Measurements from ENCODE around the gene UBASH3A. TPM values are rescaled to one million over a fixed set of nuclear protein-coding genes. Genes with fewer than 3 reads are reported as not detected.

The UBASH3A gene
- total RNA-seq, 1 experiment from 2014 or later = not detected

GRCh38 chr21:42445311-42445710 lies 41.6 kb downstream of the UBASH3A start:
- Histone ChIP-seq H3K36me3 (no peaks in the 10 kb centered on the region), H3K4me3 (no peak overlapping the region), H3K9me3 (replicated peaks) (no peaks in the 10 kb centered on the region), H3K27me3 (no peaks in the 10 kb centered on the region), H3K4me1 (no peaks in the 10 kb centered on the region; the same call in 1 of the 2 replicates), H3K27ac (no peak overlapping the region)
- no peak for DNase-seq

GRCh38 chr21:42446531-42446930 lies 42.8 kb downstream of the UBASH3A start:
- H3K27ac ChIP-seq = no peak overlapping the region
- no peaks in the 10 kb centered on the region for H3K9me3 ChIP-seq (replicated peaks)
- DNase-seq = no peak
- no peaks in the 10 kb centered on the region for H3K27me3 ChIP-seq
- no peak overlapping the region for H3K4me3 ChIP-seq
- no peaks in the 10 kb centered on the region for H3K36me3 ChIP-seq
- no peaks in the 10 kb centered on the region; the same call in 1 of the 2 replicates for H3K4me1 ChIP-seq

- Histone ChIP-seq H3K36me3 (no peaks in the 10 kb centered on the region), H3K27ac (no peak overlapping the region), H3K4me3 (no peak overlapping the region), H3K27me3 (no peaks in the 10 kb centered on the region), H3K4me1 (no peaks in the 10 kb centered on the region; the same call in 1 of the 2 replicates), H3K9me3 (replicated peaks) (no peaks in the 10 kb centered on the region)
- no peak for DNase-seq
Measured at GRCh38 chr21:42447182-42447581, 43.5 kb downstream of the UBASH3A start.

- Histone ChIP-seq H3K27me3 (no peaks in the 10 kb centered on the region), H3K36me3 (no peaks in the 10 kb centered on the region), H3K27ac (no peak overlapping the region), H3K4me1 (no peaks in the 10 kb centered on the region; the same call in 1 of the 2 replicates), H3K4me3 (no peak overlapping the region), H3K9me3 (replicated peaks) (no peaks in the 10 kb centered on the region)
- DNase-seq = no peak
Measured at GRCh38 chr21:42447732-42448131, 44.0 kb downstream of the UBASH3A start.

- no peak overlapping the region for H3K4me3 ChIP-seq
- DNase-seq = no peak
- no peaks in the 10 kb centered on the region for H3K9me3 ChIP-seq (replicated peaks)
- no peaks in the 10 kb centered on the region for H3K36me3 ChIP-seq
- no peaks in the 10 kb centered on the region; the same call in 1 of the 2 replicates for H3K4me1 ChIP-seq
- H3K27me3 ChIP-seq = no peaks in the 10 kb centered on the region
- H3K27ac ChIP-seq = no peak overlapping the region
Measured at GRCh38 chr21:42448686-42449085, 45.0 kb downstream of the UBASH3A start.

GRCh38 chr21:42451941-42452340 lies 48.2 kb downstream of the UBASH3A start:
- Histone ChIP-seq H3K9me3 (replicated peaks) (no peaks in the 10 kb centered on the region), H3K36me3 (no peaks in the 10 kb centered on the region), H3K27ac (no peak overlapping the region), H3K4me1 (peaks cover 15% of the 10 kb centered on the region), H3K4me3 (no peak overlapping the region), H3K27me3 (no peaks in the 10 kb centered on the region)
- no peak for DNase-seq

- no peak for DNase-seq
- Histone ChIP-seq H3K27me3 (no peaks in the 10 kb centered on the region), H3K27ac (no peak overlapping the region), H3K4me1 (peaks cover 15% of the 10 kb centered on the region), H3K36me3 (no peaks in the 10 kb centered on the region), H3K4me3 (no peak overlapping the region), H3K9me3 (replicated peaks) (no peaks in the 10 kb centered on the region)
Measured at GRCh38 chr21:42452401-42453223, 48.9 kb downstream of the UBASH3A start.

GRCh38 chr21:42453224-42453985 lies 49.7 kb downstream of the UBASH3A start:
- H3K9me3 ChIP-seq (replicated peaks) = no peaks in the 10 kb centered on the region
- DNase-seq = peak; percentile 42 to 69
- no peak overlapping the region for H3K27ac ChIP-seq

GRCh38 chr21:42453986-42454570 lies 50.4 kb downstream of the UBASH3A start:
- Histone ChIP-seq H3K27me3 (no peaks in the 10 kb centered on the region), H3K36me3 (no peaks in the 10 kb centered on the region), H3K4me3 (0 out of 2 replicates have a peak overlapping the region, but pooled peaks have one; percentile 6), H3K9me3 (replicated peaks) (no peaks in the 10 kb centered on the region), H3K27ac (no peak overlapping the region), H3K4me1 (peaks cover 15% of the 10 kb centered on the region)
- DNase-seq = no peak

More at GRCh38 chr21:42453224-42453985, 49.7 kb downstream of the UBASH3A start:
- Histone ChIP-seq H3K36me3 (no peaks in the 10 kb centered on the region), H3K27me3 (no peaks in the 10 kb centered on the region), H3K4me1 (peaks cover 15% of the 10 kb centered on the region), H3K4me3 (0 out of 2 replicates have a peak overlapping the region, but pooled peaks have one; percentile 6)

- Histone ChIP-seq H3K4me3 (no peak overlapping the region), H3K27me3 (no peaks in the 10 kb centered on the region), H3K36me3 (no peaks in the 10 kb centered on the region), H3K27ac (0 out of 2 replicates have a peak overlapping the region, but pooled peaks have one; percentile 19), H3K4me1 (peaks cover 15% of the 10 kb centered on the region), H3K9me3 (replicated peaks) (no peaks in the 10 kb centered on the region)
- DNase-seq = no peak
Measured at GRCh38 chr21:42454786-42455185, 51.1 kb downstream of the UBASH3A start.

- Histone ChIP-seq H3K27me3 (no peaks in the 10 kb centered on the region), H3K4me1 (peaks cover 15% of the 10 kb centered on the region), H3K27ac (peak overlapping the region; percentile 19; the same call in 1 of the 2 replicates), H3K4me3 (no peak overlapping the region), H3K36me3 (no peaks in the 10 kb centered on the region), H3K9me3 (replicated peaks) (no peaks in the 10 kb centered on the region)
- peak; percentile 63 to 77 for DNase-seq
Measured at GRCh38 chr21:42455196-42455595, 51.5 kb downstream of the UBASH3A start.

GRCh38 chr21:42455754-42456440 lies 52.2 kb downstream of the UBASH3A start:
- peak overlapping the region; percentile 13; the same call in 1 of the 2 replicates for H3K27ac ChIP-seq
- H3K4me1 ChIP-seq = peaks cover 20% of the 10 kb centered on the region
- H3K4me3 ChIP-seq = no peak overlapping the region
- H3K27me3 ChIP-seq = no peaks in the 10 kb centered on the region
- no peak for DNase-seq
- no peaks in the 10 kb centered on the region for H3K36me3 ChIP-seq
- H3K9me3 ChIP-seq (replicated peaks) = no peaks in the 10 kb centered on the region

GRCh38 chr21:42456457-42456856 lies 52.8 kb downstream of the UBASH3A start:
- H3K9me3 ChIP-seq (replicated peaks) = no peaks in the 10 kb centered on the region
- no peaks in the 10 kb centered on the region for H3K27me3 ChIP-seq
- H3K4me1 ChIP-seq = peaks cover 24% of the 10 kb centered on the region
- no peak for DNase-seq
- H3K36me3 ChIP-seq = no peaks in the 10 kb centered on the region
- no peak overlapping the region for H3K27ac ChIP-seq
- no peak overlapping the region for H3K4me3 ChIP-seq

GRCh38 chr21:42459082-42459460 lies 55.4 kb downstream of the UBASH3A start:
- no peaks in the 10 kb centered on the region for H3K9me3 ChIP-seq (replicated peaks)
- H3K4me3 ChIP-seq = no peak overlapping the region
- no peak overlapping the region for H3K27ac ChIP-seq
- H3K27me3 ChIP-seq = no peaks in the 10 kb centered on the region
- peaks cover 23% of the 10 kb centered on the region for H3K4me1 ChIP-seq
- no peaks in the 10 kb centered on the region for H3K36me3 ChIP-seq
- DNase-seq = no peak
